Fibroblast of skin of left biceps (primary cell): ENCODE results near the gene LAMA2.

ENCODE experiments used
- DNase-seq, 2 experiments: peaks; one replicate each; pipeline ENCODE4 v3.0.0-alpha.2; 2013; ENCODE audit warnings: low read depth in 2 of 2

LAMA2 gene

DNA sequence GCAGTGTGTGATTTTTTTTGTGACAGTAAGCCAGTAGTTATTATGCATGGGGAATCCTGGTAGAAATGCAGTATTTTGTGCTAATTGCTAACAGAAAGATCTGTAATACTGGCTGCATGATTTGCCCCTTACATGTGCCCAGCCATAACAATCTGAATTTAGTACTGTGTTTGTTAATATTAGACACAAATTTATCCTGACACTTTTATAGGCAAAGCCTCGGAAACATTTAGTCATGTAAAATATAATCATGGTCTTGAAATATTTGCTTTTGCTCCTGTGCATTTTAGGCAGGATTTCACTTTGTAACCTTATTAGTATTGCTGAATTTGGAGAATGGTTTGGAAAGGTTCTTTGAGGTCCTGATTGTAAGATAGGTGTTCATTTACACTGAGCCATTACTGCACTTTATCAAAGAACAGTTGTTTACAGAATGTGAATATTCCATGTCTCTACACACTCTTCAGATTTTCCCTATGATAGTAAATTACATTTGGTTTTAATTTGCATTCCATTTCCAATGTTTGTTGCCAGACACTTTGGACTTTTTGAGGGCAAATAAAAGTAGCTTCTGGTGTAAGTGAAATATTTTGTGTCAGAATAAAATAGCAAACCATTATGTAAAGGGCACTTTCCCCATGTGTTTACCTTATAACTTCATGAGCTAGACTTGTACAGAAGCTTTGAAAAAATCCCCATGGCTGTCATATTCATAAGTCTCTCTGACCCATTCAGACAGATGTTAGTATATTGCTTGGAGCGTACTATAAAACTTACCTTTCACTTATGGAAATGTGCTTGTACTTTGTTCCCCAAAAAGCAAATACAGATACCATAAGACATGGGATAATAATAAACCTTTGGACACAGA is 477.1 kb downstream of the LAMA2 start:
- DNase-seq: no peak

DNA sequence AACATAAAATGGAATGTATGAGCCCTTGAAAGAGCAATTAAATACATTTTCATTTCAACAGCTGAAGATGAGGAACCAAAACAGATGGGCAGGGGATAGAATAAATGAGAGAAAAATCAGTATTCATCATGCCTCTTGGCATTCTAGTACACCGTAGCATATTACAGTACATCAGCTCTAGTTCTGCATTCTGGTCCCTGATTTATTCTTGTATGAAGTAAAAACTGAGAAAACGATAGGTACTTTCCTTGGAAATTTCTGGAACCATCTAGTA is 477.7 kb downstream of the LAMA2 start:
- DNase-seq: no peak

DNA sequence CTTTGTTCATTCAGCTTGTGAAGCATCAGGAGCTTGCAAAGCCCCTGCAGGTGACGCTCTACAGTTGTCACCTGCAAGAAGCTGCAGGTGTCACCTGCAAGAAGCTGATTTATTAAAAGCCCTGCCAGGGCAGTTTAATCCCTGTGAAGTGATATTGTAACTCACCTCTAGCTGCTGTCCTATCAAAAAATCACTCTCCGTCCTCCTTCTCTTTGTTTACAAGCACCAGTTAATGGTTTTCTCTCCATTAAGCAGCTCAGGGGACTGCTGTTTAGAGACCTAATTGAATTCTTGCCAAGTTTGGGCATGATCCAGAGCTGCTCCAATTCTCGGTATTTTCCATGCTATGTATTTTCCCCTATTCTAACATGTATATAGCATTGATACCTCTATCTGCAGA is 481.1 kb downstream of the LAMA2 start:
- no peak for DNase-seq

DNA sequence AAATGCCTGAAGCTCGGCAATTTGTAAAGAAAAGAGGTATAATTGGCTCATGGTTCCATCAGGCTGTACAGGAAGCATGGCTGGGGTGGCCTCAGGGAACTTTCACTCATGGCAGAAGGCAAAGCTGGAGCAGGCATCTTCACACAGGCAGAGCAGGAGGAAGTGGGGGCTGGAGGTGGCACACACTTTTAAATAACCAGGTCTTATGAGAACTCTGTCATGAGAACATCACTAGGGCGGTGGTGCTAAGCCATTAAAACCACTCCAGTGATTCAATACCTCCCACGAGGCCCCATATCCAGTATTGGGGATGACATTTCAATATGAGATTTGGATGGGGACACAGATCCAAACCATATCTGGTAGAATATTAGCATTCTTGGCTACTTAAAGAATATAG is 481.8 kb downstream of the LAMA2 start:
- DNase-seq: no peak

- DNase-seq: no peak
Observed at GRCh38 chr6:129368076-129368475, 485.1 kb downstream of the LAMA2 start.

DNA sequence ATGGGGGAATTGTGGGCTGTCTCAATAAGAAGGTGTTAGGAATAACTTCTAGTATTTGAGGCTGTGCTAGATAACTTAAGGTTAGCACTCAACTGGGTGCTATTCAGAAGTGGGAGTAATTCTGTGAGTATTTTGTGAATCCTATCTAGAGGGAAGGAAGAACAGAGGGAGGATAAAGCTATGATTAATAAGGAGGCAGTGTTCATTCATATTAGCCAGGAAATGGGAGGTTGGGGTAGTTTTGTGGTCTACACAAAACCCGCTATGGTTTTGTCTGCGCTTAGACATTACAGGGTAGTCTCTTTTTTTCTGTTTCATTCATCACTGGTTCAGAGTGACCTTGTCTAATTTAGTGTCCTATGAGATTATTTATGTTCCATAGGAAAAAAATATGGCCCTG is 486.0 kb downstream of the LAMA2 start:
- DNase-seq: no peak

DNA sequence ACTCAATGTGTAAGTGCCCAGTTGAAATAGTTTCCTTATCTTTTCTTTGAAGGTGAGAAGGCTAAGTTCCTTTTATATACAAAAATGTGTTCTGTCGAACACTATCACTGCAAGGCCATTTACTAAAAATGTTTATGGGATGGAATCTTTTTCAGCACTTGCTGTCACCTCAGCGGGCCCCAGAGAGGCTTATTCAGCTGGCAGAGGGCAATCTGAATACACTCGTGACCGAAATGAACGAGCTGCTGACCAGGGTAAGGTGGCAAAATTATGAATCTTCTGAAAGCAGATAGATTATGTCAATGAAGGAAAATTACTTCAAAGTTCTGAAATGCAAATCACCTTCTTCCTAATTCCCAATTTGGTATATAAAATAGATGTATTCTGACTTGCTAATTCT is 486.8 kb downstream of the LAMA2 start:
- no peak for DNase-seq

DNA sequence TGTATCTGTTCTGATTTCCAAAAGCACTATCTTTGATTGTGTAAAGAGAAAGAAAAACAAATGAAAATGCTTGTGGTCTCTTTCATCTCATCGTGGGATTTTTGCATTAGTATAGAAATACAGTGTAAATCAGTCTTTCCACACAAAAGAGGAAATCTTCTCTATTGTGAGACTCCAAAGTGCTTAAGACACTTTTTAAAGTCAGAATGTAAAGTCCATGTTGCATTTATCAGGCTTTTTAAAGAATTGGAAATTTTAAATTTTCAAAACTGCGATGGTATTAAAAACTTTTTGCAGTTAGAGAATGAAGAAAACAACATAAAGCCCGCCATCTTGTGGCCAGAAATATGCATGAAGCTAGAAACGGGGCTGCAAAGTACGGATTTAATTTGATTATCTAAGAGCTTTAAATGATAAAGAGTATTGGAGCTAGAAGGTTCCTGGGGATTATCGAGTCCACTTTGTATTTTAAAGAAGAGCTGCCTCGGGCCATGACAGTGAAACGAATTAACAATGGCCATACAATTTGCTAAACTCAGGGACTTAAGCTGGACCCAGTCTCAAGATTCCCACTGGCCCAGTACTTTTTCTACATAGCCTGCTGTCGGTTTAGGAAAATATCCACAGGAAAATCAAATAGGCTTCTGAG is 487.5 kb downstream of the LAMA2 start:
- peak in 1 of 2 experiments; percentile 5 for DNase-seq

DNA sequence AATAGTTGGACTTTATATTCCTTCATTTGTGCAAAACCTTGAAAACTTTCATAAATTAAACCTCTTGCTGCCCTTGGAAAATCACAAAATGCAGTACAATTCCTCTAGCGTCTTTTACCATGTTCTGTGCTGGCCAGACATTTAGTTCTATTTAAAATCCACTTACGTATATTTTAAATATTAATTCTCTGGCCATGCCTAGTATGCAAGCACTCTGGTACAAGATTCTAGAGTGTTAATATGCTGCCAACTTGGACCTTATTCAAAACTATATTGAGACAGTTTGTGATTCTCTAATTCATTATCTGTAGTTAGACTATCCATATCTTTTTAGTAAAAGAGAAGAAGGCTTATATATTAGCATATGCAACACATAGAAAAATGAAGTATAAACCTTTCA is 498.9 kb downstream of the LAMA2 start:
- DNase-seq: no peak

- DNase-seq: no peak
Observed at GRCh38 chr6:129382916-129383315, 500.0 kb downstream of the LAMA2 start.

GRCh38 chr6:129385117-129385516 is 502.2 kb downstream of the LAMA2 start:
- no peak for DNase-seq

DNA sequence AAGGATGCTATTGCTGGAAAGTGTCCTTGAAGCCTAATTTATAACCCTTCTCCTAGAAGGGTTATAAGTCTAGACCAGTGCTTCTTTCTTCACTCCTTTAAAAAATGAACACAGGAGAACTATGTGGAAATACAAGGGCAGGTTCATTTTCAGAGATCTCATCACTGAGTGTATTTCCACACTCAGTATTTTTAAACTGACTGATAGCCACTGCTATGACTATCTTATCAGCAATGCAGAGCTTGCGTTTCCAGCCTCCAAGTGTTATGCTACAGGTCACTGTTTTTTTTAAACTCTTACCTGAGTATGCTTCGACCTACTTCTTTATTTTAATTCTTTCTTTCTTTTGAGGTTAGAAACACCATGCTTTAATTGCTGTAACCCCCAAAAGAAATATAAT is 508.0 kb downstream of the LAMA2 start:
- DNase-seq: no peak

- no peak for DNase-seq
Observed at GRCh38 chr6:129393654-129394053, 510.7 kb downstream of the LAMA2 start.

DNA sequence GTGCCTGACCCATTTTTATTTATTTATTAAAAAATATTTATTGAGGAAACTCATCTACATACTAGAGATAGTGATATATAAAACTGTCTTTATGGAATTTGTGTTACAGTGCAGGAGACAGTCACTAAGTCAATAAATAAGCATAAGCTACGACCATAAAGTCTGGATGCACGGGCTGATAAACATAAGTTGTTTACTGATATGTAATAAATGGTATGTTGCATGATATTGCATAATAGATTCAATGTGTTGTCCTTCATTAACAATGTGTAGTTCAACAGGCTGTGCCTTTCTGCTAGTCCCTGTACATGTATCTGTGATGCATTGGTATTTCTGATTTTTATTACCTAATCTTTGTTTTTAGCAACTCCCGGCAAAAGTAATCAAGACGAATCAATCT is 515.8 kb downstream of the LAMA2 start:
- DNase-seq: no peak

GRCh38 chr6:129402244-129402643 is 519.3 kb downstream of the LAMA2 start:
- DNase-seq: no peak

DNA sequence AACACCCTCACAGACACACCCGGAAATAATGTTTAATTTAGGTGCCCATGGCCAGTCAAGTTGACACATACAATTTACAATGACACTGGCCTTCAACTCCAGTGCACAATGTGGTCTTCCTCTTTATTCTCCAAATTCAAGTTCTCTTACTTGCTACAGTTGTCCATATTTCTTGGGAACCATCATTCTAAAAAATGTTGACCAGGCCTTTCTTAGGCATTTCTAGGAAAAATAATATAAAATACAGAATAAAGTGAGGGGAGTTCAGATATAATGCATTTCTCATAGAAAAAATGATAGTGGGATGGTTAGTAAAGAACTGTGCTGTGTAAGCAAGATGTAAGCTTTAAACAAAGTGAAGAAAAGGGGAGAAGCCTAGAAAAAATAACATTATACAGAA is 528.2 kb downstream of the LAMA2 start:
- DNase-seq: no peak

DNA sequence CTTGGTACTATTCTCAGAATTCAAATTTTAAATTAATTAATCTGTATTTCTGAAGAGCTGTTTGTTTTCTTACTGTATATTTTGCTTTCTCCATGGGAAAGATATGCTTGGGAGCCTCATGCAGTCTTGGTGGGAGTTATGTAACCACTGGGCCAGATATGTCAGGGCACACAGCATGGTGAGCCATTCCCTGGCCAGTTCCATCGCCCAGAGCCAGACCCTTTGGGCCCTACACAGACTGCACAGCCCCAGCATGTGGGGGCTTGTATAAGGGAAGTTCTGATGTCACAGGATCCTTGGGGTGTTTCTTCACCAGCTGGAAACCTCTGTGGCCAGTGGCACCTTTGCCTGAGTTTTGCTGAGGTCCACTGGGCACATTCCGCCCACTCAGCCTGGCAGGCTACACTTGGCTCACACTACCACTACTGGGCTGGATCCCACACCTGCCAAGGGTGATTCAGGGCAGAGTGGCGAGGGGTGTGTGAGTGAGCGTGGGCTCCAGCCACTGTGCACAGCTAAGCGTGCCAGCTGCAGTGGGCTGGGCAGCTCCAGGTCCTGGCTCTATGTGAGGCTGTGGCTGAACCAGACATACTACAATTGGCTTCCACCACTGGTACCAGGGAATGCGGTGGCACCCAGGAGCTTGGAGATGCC is 533.5 kb downstream of the LAMA2 start:
- no peak for DNase-seq

GRCh38 chr6:129417416-129418086 is 534.6 kb downstream of the LAMA2 start:
- no peak for DNase-seq

GRCh38 chr6:129419324-129419723 is 536.4 kb downstream of the LAMA2 start:
- no peak for DNase-seq

GRCh38 chr6:129426343-129426742 is 543.4 kb downstream of the LAMA2 start:
- DNase-seq: no peak

DNA sequence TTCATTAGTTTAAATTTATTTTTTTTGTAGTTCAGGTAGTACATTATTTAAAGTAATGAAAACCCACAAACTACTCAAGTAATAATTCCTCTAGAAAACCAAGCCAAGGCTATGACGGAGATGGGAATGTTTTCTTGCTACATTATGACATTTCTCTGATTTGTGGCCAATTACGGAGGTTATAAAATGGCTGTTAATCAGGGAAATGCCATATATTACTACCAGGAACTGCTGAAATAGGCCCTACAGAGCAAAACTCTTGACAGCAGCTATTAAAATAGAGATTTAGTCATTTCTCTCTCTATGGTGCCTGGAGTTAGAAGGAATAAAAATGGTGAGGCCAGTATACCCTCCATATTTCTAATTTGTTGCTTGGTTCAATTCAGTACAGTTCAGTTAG is 547.0 kb downstream of the LAMA2 start:
- peak in 1 of 2 experiments; percentile 11 for DNase-seq

DNA sequence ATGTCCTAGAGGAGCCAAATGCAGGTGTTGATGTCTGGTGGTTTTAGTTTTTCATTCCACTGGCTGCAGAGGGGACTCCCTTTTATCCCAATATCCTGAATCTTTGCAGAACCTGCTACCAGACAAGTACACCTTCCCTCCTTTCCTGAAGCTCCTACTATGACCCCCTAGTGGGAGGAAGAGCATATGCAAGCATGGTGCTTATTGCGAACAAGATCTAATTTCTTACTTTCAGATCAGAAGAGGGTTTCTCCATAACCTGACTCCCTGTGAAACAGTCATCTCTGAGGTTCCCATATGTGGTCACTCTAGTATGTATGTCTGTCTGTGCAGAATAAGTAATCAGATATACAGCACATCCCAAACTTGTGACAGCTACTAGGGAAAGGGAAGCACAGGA is 549.8 kb downstream of the LAMA2 start:
- no peak for DNase-seq

DNA sequence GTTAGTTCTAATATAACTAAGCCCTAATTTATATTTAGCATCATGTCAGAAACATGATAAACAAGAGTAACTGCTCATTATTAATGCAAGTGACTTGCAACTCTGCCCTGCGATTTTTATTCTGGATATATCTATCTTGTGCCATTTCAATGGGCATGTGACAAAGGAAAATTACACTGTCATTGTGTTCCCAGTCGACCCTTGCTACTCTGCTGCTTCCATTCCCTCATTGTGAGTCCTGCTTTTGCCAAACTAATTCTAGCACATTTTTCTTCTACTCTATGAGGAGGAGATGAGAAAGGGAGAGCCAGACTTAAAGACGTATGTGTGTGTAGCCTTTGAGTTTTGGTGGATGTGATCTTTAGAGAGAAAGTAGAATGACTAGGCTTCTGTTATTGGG is 551.2 kb downstream of the LAMA2 start:
- DNase-seq: no peak
